HEK293 (cell line): ENCODE data around the gene KHSRP.

Experiments
- CTCF ChIA-PET: fragments of 350-600 bp; formaldehyde crosslinking; extraction: SDS; loops from one replicate; lab custom pipeline; 2021; ENCODE audit warnings: antibody characterized with exemption; lab: Yijun Ruan, JAX
- POLR2A ChIA-PET: fragments of 300-600 bp; formaldehyde crosslinking; extraction: SDS; loops from one replicate; lab custom pipeline; 2020; ENCODE audit warnings: antibody characterized with exemption, inconsistent platforms; lab: Yijun Ruan, JAX
- H3K27ac ChIP-seq: fragments of 200-500 bp; sonication (Bioruptor generic); 2 replicates; pipeline ENCODE4 v1.5.1; 2014; ENCODE audit warnings: low read depth, low read length, control low read depth, inconsistent platforms; ENCODE audit errors: extremely low read depth
- H3K36me3 ChIP-seq, 2 experiments: fragments of 200-500 bp in 1 of 2; sonication (Bioruptor generic) in 1 of 2; 1 replicate in 1 of 2; 2 replicates in 1 of 2; pipeline ENCODE4 v1.5.1; 2014 to 2017; ENCODE audit warnings: inconsistent platforms in 2 of 2, low read length in 2 of 2; ENCODE audit not compliant: control insufficient read depth in 2 of 2, insufficient read depth in 1 of 2
- H3K4me1 ChIP-seq: fragments of 200-500 bp; sonication (Bioruptor generic); 2 replicates; pipeline ENCODE4 v1.5.1; 2014; ENCODE audit warnings: mild to moderate bottlenecking, low read length, inconsistent platforms; ENCODE audit not compliant: control insufficient read depth, insufficient read depth
- H3K4me3 ChIP-seq: 2 replicates; pipeline ENCODE4 v1.5.1; 2011; ENCODE audit warnings: low read depth, mild to moderate bottlenecking, control low read depth, low read length, moderate library complexity
- H3K9me3 ChIP-seq: fragments of 200-500 bp; sonication (Bioruptor generic); 2 replicates; pipeline ENCODE4 v1.5.1; 2014; ENCODE audit warnings: low read depth, low read length, inconsistent platforms; ENCODE audit not compliant: control insufficient read depth, insufficient read depth
- GLIS2 ChIP-seq: fragments of 450-650 bp; formaldehyde crosslinking; IDR thresholded peaks from 2 replicates; pipeline ENCODE4 v1.5.1; 2016; ENCODE audit warnings: missing biosample characterization, missing genetic modification characterization
- KLF16 ChIP-seq: fragments of 450-650 bp; formaldehyde crosslinking; IDR thresholded peaks from 2 replicates; pipeline ENCODE4 v1.5.1; 2017; ENCODE audit warnings: missing biosample characterization, missing genetic modification characterization
- KLF9 ChIP-seq: fragments of 450-650 bp; formaldehyde crosslinking; IDR thresholded peaks from 2 replicates; pipeline ENCODE4 v1.5.1; 2016; ENCODE audit warnings: missing biosample characterization, missing genetic modification characterization, low read depth
- MYNN ChIP-seq: fragments of 450-650 bp; formaldehyde crosslinking; IDR thresholded peaks from 2 replicates; pipeline ENCODE4 v1.5.1; 2016; ENCODE audit warnings: missing biosample characterization, missing genetic modification characterization, borderline replicate concordance
- SCRT1 ChIP-seq: fragments of 450-650 bp; formaldehyde crosslinking; IDR thresholded peaks from 2 replicates; pipeline ENCODE4 v1.5.1; 2016; ENCODE audit warnings: missing biosample characterization, missing genetic modification characterization, borderline replicate concordance
- SCRT2 ChIP-seq: fragments of 450-650 bp; formaldehyde crosslinking; IDR thresholded peaks from 2 replicates; pipeline ENCODE4 v1.5.1; 2016; ENCODE audit warnings: missing biosample characterization, missing genetic modification characterization
- ZBTB48 ChIP-seq: fragments of 450-650 bp; formaldehyde crosslinking; IDR thresholded peaks from 2 replicates; pipeline ENCODE4 v1.5.1; 2016; ENCODE audit warnings: missing biosample characterization, missing genetic modification characterization
- ZEB2 ChIP-seq: fragments of 450-650 bp; formaldehyde crosslinking; IDR thresholded peaks from 2 replicates; pipeline ENCODE4 v1.5.1; 2016; ENCODE audit warnings: missing biosample characterization, missing genetic modification characterization
- ZNF155 ChIP-seq: fragments of 450-650 bp; formaldehyde crosslinking; IDR thresholded peaks from 2 replicates; pipeline ENCODE4 v1.5.1; 2016; ENCODE audit warnings: missing biosample characterization, missing genetic modification characterization
- ZNF16 ChIP-seq: fragments of 450-650 bp; formaldehyde crosslinking; IDR thresholded peaks from 2 replicates; pipeline ENCODE4 v1.5.1; 2016; ENCODE audit warnings: low read depth, missing biosample characterization, missing genetic modification characterization
- ZNF2 ChIP-seq: fragments of 450-650 bp; formaldehyde crosslinking; IDR thresholded peaks from 2 replicates; pipeline ENCODE4 v1.5.1; 2016; ENCODE audit warnings: missing biosample characterization, missing genetic modification characterization
- ZNF202 ChIP-seq: fragments of 450-650 bp; formaldehyde crosslinking; IDR thresholded peaks from 2 replicates; pipeline ENCODE4 v1.5.1; 2016; ENCODE audit warnings: missing biosample characterization, missing genetic modification characterization, borderline replicate concordance
- ZNF302 ChIP-seq: fragments of 450-650 bp; formaldehyde crosslinking; IDR thresholded peaks from 2 replicates; pipeline ENCODE4 v1.5.1; 2016; ENCODE audit warnings: missing biosample characterization, missing genetic modification characterization, low read depth
- ZNF341 ChIP-seq: fragments of 450-650 bp; formaldehyde crosslinking; IDR thresholded peaks from 2 replicates; pipeline ENCODE4; 2016; ENCODE audit warnings: low read depth, missing biosample characterization, missing genetic modification characterization
- ZNF391 ChIP-seq: fragments of 450-650 bp; formaldehyde crosslinking; IDR thresholded peaks from 2 replicates; pipeline ENCODE4 v1.5.1; 2016; ENCODE audit warnings: low read depth, missing biosample characterization, missing genetic modification characterization, borderline replicate concordance
- ZNF423 ChIP-seq: fragments of 450-650 bp; formaldehyde crosslinking; IDR thresholded peaks from 2 replicates; pipeline ENCODE4 v1.5.1; 2016; ENCODE audit warnings: missing biosample characterization, missing genetic modification characterization
- ZNF548 ChIP-seq: fragments of 450-650 bp; formaldehyde crosslinking; IDR thresholded peaks from 2 replicates; pipeline ENCODE4 v1.5.1; 2016; ENCODE audit warnings: missing biosample characterization, missing genetic modification characterization
- ZSCAN30 ChIP-seq: fragments of 450-650 bp; IDR thresholded peaks from 2 replicates; pipeline ENCODE4 v1.5.1; 2018; ENCODE audit warnings: missing biosample characterization, mild to moderate bottlenecking, missing genetic modification characterization, moderate library complexity
- TF ChIP-seq, protein P1 (sequence below): fragments of 450-650 bp; formaldehyde crosslinking; IDR thresholded peaks from 2 replicates; pipeline ENCODE4 v1.5.1; 2016; ENCODE audit warnings: missing biosample characterization, missing genetic modification characterization
- TF ChIP-seq, protein P2 (sequence below): fragments of 450-650 bp; IDR thresholded peaks from 2 replicates; pipeline ENCODE4 v1.5.1; 2018; ENCODE audit warnings: missing biosample characterization, mild to moderate bottlenecking, missing genetic modification characterization
- TF ChIP-seq, protein P3 (sequence below): fragments of 450-650 bp; formaldehyde crosslinking; IDR thresholded peaks from 2 replicates; pipeline ENCODE4 v1.5.1; 2016; ENCODE audit warnings: missing biosample characterization, missing genetic modification characterization
- TF ChIP-seq, protein P4 (sequence below): fragments of 450-650 bp; formaldehyde crosslinking; IDR thresholded peaks from 2 replicates; pipeline ENCODE4 v1.5.1; 2016; ENCODE audit warnings: missing biosample characterization, missing genetic modification characterization

KHSRP gene

DNA sequence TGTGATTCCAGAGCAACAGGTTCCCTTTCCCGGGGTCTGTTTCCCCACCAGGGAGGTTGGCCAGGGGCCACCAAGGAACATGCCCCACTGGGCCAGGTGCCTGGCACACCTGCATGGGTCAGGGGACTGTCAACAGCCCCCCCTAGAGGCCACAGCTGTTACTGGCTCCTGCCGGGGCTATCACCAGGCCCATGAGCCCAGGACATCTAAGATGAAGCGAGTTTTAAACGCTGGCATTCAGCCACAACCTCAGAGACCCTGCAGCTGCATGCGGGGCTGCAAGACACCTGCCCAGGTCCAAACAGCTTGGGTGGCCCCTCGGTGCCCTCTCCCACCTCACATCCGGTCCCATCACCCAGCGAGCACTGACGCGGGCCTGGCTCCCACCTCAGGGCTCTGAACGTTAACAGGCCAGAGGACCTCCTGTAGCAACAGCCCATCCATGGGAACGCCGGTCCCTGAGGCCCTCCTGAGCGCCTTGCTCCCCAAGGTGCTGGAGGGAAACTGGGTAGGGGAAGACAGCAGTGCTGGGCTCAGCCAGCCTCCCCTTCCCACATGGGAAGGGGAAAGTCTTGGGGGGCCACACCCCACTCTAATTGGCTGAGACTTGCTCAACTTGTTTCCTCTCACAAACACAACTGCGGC lies 12.0 kb downstream of the KHSRP start:
- POLR2A ChIA-PET = no interaction called here
- H3K27ac ChIP-seq = no peak overlapping the region
- peak; percentile 93 for TF ChIP-seq ZNF2 (tag by site-specific recombination)
- TF ChIP-seq, protein P1, sequence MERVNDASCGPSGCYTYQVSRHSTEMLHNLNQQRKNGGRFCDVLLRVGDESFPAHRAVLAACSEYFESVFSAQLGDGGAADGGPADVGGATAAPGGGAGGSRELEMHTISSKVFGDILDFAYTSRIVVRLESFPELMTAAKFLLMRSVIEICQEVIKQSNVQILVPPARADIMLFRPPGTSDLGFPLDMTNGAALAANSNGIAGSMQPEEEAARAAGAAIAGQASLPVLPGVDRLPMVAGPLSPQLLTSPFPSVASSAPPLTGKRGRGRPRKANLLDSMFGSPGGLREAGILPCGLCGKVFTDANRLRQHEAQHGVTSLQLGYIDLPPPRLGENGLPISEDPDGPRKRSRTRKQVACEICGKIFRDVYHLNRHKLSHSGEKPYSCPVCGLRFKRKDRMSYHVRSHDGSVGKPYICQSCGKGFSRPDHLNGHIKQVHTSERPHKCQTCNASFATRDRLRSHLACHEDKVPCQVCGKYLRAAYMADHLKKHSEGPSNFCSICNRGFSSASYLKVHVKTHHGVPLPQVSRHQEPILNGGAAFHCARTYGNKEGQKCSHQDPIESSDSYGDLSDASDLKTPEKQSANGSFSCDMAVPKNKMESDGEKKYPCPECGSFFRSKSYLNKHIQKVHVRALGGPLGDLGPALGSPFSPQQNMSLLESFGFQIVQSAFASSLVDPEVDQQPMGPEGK = peak; percentile 41; the same call in 1 of the 2 replicates
- no peak for TF ChIP-seq MYNN (tag by site-specific recombination)
- peak; percentile 32; the same call in 1 of the 2 replicates for TF ChIP-seq ZNF423 (tag by site-specific recombination)
- TF ChIP-seq KLF16 = no peak
- TF ChIP-seq ZNF548 = no peak
- no peak for TF ChIP-seq ZNF202 (tag by site-specific recombination)
- TF ChIP-seq SCRT2 (tag by site-specific recombination) = peak; percentile 92
- peak; percentile 59; the same call in 1 of the 2 replicates for TF ChIP-seq ZEB2
- TF ChIP-seq, protein P2, sequence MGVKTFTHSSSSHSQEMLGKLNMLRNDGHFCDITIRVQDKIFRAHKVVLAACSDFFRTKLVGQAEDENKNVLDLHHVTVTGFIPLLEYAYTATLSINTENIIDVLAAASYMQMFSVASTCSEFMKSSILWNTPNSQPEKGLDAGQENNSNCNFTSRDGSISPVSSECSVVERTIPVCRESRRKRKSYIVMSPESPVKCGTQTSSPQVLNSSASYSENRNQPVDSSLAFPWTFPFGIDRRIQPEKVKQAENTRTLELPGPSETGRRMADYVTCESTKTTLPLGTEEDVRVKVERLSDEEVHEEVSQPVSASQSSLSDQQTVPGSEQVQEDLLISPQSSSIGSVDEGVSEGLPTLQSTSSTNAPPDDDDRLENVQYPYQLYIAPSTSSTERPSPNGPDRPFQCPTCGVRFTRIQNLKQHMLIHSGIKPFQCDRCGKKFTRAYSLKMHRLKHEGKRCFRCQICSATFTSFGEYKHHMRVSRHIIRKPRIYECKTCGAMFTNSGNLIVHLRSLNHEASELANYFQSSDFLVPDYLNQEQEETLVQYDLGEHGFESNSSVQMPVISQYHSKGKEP (tag by site-specific recombination) = peak; percentile 42; the same call in 1 of the 2 replicates
- 0 out of 2 replicates have a peak, but pooled peaks have one; percentile 17 for TF ChIP-seq ZNF341 (tag by site-specific recombination)
- TF ChIP-seq ZNF16 (tag by site-specific recombination) = no peak
- TF ChIP-seq SCRT1 (tag by site-specific recombination) = peak; percentile 49; the same call in 1 of the 2 replicates
- TF ChIP-seq ZNF155 (tag by site-specific recombination) = no peak
- TF ChIP-seq GLIS2 (tag by site-specific recombination) = peak; percentile 67
- 0 out of 2 replicates have a peak, but pooled peaks have one; percentile 20 for TF ChIP-seq ZBTB48
- TF ChIP-seq ZSCAN30 (tag by site-specific recombination) = peak; percentile 59; the same call in 1 of the 2 replicates
- TF ChIP-seq ZNF302 = no peak
- no peak for TF ChIP-seq ZNF391 (tag by site-specific recombination)
- TF ChIP-seq, protein P3, sequence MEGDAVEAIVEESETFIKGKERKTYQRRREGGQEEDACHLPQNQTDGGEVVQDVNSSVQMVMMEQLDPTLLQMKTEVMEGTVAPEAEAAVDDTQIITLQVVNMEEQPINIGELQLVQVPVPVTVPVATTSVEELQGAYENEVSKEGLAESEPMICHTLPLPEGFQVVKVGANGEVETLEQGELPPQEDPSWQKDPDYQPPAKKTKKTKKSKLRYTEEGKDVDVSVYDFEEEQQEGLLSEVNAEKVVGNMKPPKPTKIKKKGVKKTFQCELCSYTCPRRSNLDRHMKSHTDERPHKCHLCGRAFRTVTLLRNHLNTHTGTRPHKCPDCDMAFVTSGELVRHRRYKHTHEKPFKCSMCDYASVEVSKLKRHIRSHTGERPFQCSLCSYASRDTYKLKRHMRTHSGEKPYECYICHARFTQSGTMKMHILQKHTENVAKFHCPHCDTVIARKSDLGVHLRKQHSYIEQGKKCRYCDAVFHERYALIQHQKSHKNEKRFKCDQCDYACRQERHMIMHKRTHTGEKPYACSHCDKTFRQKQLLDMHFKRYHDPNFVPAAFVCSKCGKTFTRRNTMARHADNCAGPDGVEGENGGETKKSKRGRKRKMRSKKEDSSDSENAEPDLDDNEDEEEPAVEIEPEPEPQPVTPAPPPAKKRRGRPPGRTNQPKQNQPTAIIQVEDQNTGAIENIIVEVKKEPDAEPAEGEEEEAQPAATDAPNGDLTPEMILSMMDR (tag by site-specific recombination) = peak; percentile 64
- TF ChIP-seq KLF9 (tag by site-specific recombination) = no peak
- TF ChIP-seq, protein P4, sequence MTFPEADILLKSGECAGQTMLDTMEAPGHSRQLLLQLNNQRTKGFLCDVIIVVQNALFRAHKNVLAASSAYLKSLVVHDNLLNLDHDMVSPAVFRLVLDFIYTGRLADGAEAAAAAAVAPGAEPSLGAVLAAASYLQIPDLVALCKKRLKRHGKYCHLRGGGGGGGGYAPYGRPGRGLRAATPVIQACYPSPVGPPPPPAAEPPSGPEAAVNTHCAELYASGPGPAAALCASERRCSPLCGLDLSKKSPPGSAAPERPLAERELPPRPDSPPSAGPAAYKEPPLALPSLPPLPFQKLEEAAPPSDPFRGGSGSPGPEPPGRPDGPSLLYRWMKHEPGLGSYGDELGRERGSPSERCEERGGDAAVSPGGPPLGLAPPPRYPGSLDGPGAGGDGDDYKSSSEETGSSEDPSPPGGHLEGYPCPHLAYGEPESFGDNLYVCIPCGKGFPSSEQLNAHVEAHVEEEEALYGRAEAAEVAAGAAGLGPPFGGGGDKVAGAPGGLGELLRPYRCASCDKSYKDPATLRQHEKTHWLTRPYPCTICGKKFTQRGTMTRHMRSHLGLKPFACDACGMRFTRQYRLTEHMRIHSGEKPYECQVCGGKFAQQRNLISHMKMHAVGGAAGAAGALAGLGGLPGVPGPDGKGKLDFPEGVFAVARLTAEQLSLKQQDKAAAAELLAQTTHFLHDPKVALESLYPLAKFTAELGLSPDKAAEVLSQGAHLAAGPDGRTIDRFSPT (tag by site-specific recombination) = peak; percentile 44; the same call in 1 of the 2 replicates
- no peaks in the 10 kb centered on the region for H3K4me1 ChIP-seq
- CTCF ChIA-PET = interaction anchor here (1.0 kb wide), 1 partner anchor 20 kb away, joined by 5 read pairs; the partner anchor contains the start of gene GTF2F1
- no peak overlapping the region for H3K4me3 ChIP-seq
- H3K36me3 ChIP-seq = peaks cover 3 to 40% of the 10 kb centered on the region in 2 experiments; a peak in 2 of 3 replicates
- no peaks in the 10 kb centered on the region for H3K9me3 ChIP-seq
